Nucleus accumbens (tissue), 56 donors: ENCODE results near the gene LYSMD1.

Source experiments
- DNase-seq, 56 donors: peaks; one replicate each; lab custom pipeline; 2025; lab: John Stamatoyannopoulos, UW

LYSMD1 gene

DNA sequence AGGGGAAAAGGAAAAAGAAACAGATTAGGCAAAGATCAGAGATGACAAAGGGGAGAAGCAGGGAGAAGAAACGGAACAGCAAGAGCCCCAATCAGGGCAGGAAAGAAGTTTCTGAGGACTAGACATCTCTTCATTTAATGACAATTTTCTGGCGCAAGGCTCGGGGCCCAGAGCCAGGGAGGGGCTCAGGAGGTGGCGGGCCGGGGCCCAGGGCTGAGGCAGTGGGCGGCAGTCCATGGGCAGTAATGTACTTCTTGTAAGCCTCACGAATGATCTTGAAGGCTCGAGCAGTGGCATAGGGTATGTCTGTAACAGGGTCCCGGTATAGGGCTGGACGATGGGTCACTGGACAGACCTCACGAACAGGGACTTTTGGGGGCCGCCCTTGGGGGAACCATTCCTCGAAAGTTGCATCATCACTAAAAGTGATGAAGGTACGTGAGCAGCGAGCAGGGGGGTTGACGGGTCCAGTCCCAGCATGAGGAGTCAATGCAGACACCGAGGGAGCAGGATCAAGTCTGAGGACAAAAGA is 10.9 kb upstream of the LYSMD1 start:
- no peak for DNase-seq

DNA sequence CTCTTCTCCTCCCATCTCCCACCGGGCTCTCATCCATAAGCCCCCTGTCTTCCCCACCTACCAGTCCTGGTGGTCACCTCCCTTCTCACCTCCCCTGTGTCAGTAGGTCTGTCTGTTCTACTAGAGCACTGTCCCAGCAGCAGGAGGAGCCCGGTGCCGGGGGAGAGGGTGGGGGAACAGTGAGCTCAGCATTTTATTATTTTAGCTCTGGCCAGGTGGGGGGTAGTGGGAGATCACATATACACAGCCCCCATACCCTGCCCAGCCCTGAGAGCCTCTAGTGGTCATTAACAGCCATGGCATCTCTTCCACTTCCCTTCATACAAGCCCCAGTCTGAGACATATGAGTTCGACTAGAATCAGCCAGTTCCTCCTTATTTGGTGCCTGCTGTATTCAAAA is 10.2 kb upstream of the LYSMD1 start, which contains the start of gene TMOD4:
TMOD4 (minus strand) TSS at position 119 of the 400 bp plus-strand sequence. CDS start 1,106 bp downstream, outside the sequence.
- DNase-seq, result no peak

GRCh38 chr1:151175041-151175741 is 9.5 kb upstream of the LYSMD1 start:
- DNase-seq, result peak in 52 of 56 donors; percentile 11 to 88 (median 66)

GRCh38 chr1:151171190-151171589 is 5.5 kb upstream of the LYSMD1 start:
- no peak for DNase-seq

- DNase-seq, result no peak
Observed at GRCh38 chr1:151167116-151167515, 1.4 kb upstream of the LYSMD1 start.

DNA sequence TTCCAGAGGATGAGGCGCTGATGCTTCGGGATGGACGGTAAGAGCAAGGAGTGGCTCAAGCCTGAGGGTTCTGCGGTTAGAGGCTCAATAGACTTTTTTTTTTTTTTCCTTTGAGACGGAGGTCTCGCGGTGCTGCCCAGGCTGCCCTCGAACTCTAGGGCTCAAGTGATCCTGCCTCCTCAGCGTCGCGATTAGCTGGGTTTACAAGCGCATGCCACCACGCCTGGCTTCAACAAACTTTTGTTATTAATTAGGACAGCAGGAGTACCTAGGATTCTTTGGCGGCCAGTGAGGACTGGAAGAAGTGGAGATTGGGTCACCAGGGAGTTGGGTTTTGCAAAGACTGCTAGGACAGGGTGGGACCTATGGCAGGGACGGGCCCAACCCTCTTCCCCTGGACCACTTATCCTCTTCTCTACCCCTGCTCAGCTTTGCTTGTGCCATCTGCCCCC is 829 bp upstream of the LYSMD1 start:
- no peak for DNase-seq

DNA sequence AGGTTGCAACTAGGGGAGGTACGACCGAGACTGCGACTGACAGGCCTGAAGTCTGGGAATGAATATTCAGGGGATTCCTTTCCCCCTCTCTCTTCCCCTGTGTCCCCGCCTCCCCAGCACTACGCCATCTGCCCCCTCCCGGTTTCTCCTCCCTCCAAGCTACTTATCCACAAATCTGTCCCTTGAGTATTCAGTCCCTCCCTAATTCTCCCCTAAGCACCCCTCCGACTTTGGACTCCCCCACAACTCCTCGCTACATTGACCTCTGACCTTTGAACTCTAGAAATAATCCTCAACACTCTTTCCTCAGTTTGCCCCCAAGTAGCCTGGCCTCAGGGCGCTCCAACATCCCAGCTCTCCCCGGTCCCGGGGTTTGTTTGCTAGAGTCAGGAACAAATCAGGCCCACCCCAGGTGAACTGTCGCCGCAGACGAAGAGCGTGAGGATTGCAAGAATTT is 393 bp downstream of the LYSMD1 start:
- peak in 45 of 56 donors; percentile 24 to 81 (median 60) for DNase-seq

GRCh38 chr1:151164732-151165280 is 896 bp downstream of the LYSMD1 start:
- DNase-seq, result peak in 4 of 56 donors; percentile 34 to 62 (median 52)

DNA sequence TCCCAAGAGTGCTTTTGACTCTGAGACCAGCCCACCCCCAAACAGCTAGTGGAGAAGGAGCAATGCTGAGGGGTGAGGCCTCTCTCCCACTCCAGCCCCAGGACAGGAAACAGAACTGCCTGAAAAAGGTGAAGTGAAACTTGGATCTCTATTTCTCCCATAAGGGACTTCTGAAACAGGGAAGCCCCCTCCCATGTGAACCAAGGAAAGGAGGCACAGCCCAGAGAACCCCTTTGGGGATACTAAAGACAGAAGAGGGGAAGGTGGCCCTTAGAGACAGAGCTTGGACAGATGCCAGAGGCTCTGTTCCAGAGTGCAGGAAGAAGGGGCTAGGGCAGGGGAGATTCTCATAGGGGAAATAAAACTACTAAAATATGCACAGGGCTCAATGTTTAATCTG is 6.3 kb downstream of the LYSMD1 start:
- no peak for DNase-seq

DNA sequence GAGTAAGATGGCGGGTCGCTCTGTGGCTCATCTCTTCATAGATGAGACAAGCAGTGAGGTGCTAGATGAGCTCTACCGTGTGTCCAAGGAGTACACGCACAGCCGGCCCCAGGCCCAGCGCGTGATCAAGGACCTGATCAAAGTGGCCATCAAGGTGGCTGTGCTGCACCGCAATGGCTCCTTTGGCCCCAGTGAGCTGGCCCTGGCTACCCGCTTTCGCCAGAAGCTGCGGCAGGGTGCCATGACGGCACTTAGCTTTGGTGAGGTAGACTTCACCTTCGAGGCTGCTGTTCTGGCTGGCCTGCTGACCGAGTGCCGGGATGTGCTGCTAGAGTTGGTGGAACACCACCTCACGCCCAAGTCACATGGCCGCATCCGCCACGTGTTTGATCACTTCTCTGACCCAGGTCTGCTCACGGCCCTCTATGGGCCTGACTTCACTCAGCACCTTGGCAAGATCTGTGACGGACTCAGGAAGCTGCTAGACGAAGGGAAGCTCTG is 6.9 kb downstream of the LYSMD1 start:
- DNase-seq, result no peak

DNA sequence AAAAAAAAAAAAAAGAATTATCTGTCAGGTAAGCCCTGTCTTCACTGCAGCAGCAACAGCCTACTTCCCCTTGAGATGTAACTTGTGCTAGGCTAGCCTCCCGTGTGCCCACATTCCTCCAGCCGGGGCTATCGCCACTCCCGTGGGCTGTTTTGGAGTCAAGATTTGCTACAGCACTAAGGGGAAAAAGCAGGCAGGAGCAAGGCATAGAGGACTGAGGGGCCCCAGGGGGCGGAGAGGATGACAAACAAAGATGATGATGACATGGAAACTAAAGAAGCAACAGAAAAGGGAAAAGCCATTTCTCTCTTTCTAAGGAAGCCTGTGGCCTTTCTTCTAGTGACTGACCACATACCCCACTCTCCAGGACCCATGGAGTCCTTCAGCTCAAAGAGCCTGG is 7.4 kb downstream of the LYSMD1 start:
- no peak for DNase-seq

GRCh38 chr1:151157067-151157531 is 8.6 kb downstream of the LYSMD1 start:
- peak in 1 of 56 donors; percentile 16 for DNase-seq

- peak in 5 of 56 donors; percentile 7 to 40 (median 12) for DNase-seq
Observed at GRCh38 chr1:151156515-151156819, 9.2 kb downstream of the LYSMD1 start, which contains the start of gene TNFAIP8L2. Gene TNFAIP8L2 (plus strand): TSS chr1:151156649. CDS start chr1:151158698, 2,049 bp downstream.

GRCh38 chr1:151147665-151148064 is 18.0 kb downstream of the LYSMD1 start:
- no peak for DNase-seq

- peak in 4 of 56 donors; percentile 43 to 71 (median 50) for DNase-seq
Observed at GRCh38 chr1:151147132-151147503, 18.6 kb downstream of the LYSMD1 start.

- peak; percentile 49 to 98 (median 93) for DNase-seq
Observed at GRCh38 chr1:151146412-151147131, 19.1 kb downstream of the LYSMD1 start, which contains the start of gene SEMA6C. Gene SEMA6C (minus strand): TSS chr1:151146631. CDS start chr1:151142621, 4,010 bp downstream.

DNA sequence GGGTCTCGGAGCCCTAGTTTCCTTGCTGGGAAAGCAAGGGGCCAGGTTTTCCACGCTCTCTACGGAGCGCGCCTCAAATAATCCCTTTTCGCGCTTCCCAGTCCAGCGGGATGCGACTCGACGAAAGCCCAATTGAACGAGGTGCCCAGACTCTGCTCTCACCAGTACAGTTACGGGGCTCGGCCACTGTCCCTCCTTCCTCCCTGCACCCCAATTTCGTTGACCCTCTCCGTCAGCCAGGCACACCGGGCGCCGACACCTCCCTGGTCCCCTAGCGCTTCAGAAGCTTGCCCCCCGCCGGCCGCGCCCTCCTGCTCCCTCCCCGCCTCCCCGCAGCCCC is 19.7 kb downstream of the LYSMD1 start:
- DNase-seq, result peak in 2 of 56 donors; percentile 21 to 53

DNA sequence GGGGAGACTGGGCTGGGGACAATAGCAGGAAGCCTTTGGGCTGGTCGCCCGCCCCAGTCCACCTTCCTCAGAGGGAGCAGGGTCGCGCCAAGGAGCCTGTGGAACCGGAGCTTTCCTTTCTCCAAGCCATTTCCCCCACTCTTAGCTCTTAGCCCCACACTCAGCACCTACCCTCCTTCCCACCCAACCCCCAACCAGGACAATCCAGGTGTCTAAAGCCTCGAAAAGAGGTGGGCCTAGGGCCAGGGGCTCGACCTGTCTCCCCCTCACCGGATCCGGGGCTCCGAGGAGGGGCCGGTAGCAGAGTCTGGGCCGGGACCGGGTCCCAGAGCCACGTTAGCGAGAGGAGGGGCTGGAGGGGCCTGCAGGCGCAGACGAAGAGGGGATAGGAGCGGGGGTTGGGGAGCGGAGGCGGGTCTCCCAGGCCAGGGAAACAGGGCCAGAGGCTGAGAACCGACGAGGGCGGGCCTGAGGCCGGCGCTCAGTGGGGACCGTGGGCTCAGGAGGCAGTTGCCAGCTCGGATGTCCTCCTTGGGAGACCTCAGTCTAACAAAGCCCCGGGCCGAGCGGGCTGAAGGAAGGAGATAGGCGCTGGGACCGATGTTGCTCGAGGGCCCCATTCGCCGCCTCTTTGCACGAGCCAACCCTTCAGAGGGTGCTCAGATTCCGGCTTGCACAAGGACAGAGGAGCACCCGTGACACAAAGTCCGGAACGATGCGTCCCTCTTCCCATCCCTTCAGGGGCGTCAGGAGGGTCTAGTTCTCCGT is 20.2 kb downstream of the LYSMD1 start:
- peak in 6 of 56 donors; percentile 19 to 50 (median 26) for DNase-seq

- DNase-seq, result no peak
Observed at GRCh38 chr1:151144474-151145303, 21.0 kb downstream of the LYSMD1 start.
